GM12878 (cell line): ENCODE measurements around the gene DGKQ. TPM values are rescaled to one million over a fixed set of nuclear protein-coding genes. Genes with fewer than 3 reads are reported as not detected.
"Not testable (repeated sequence)": the region's sequence is repeated elsewhere in the genome, so short reads cannot be mapped to it uniquely, and the experiment has no call there.

Source experiments
- ATAC-seq: fragments of 200-7000 bp; cut with Tn5 transposase; 3 replicates; pipeline ENCODE4 v1.9.1; 2020; ENCODE audit warnings: mild to moderate bottlenecking, moderate library complexity
- BruUV-seq: library from RNA; stranded (reverse); fragments of 400-500 nt; replicated peaks from 2 replicates; lab custom pipeline; 2021; lab: Mats Ljungman, UMichigan
- CTCF ChIA-PET: fragments of 300-600 bp; sonication (Branson Sonifier 250); formaldehyde crosslinking; extraction: SDS; loops from one replicate; lab custom pipeline; 2021; ENCODE audit warnings: inconsistent platforms; lab: Yijun Ruan, JAX
- POLR2A ChIA-PET: fragments of 350-600 bp; formaldehyde crosslinking; extraction: SDS; loops from one replicate; lab custom pipeline; 2021; ENCODE audit warnings: inconsistent platforms; lab: Charles Lee
- RAD21 ChIA-PET: fragments of 300-600 bp; sonication (Branson Sonifier 250); formaldehyde crosslinking; loops from one replicate; lab custom pipeline; 2023; ENCODE audit warnings: antibody characterized with exemption; ENCODE audit not compliant: unreplicated experiment; lab: Charles Lee
- SMC1A ChIA-PET: fragments of 300-600 bp; sonication (Branson Sonifier 250); formaldehyde crosslinking; loops from one replicate; lab custom pipeline; 2023; ENCODE audit not compliant: unreplicated experiment, uncharacterized antibody; lab: Charles Lee
- DNase-seq: peaks from one replicate; pipeline ENCODE4 v3.0.0-alpha.2; 2011; ENCODE audit warnings: low read depth, low spot score
- FAIRE-seq: peaks from 3 replicates; lab custom pipeline; 2011; peaks lifted over from hg19 to GRCh38; lab: Jason Lieb, UNC
- H2AFZ ChIP-seq: 2 replicates; pipeline ENCODE4 v1.6.0; 2011; ENCODE audit warnings: low read depth, low read length, control low read depth; ENCODE audit not compliant: control insufficient read depth
- H3K27ac ChIP-seq: 2 replicates; pipeline ENCODE4 v1.5.1; 2011; ENCODE audit warnings: control low read depth; ENCODE audit not compliant: control insufficient read depth, insufficient read depth
- H3K27me3 ChIP-seq, 2 experiments: replicated peaks in 1 of 2; 2 replicates each; pipeline versions ENCODE4 v1.6.0 to v1.6.1; 2011; ENCODE audit warnings: low read length in 1 of 2; ENCODE audit not compliant: control insufficient read depth in 2 of 2, insufficient read depth in 2 of 2
- H3K36me3 ChIP-seq, 2 experiments: 2 replicates each; pipeline ENCODE4 v1.5.1; 2011; ENCODE audit warnings: low read length in 1 of 2; ENCODE audit not compliant: control insufficient read depth in 2 of 2, insufficient read depth in 2 of 2
- H3K4me1 ChIP-seq: 2 replicates; pipeline ENCODE4 v1.6.1; 2011; ENCODE audit warnings: mild to moderate bottlenecking, low read length, moderate library complexity, mixed read lengths; ENCODE audit not compliant: control insufficient read depth, insufficient read depth
- H3K4me2 ChIP-seq: 2 replicates; pipeline ENCODE4 v1.6.0; 2011; ENCODE audit warnings: control low read depth; ENCODE audit not compliant: control insufficient read depth, insufficient read depth
- H3K4me3 ChIP-seq: fragments of 200-600 bp; sonication (generic); 2 replicates; pipeline ENCODE4 v1.5.1; 2016
- H3K79me2 ChIP-seq: 2 replicates; pipeline ENCODE4 v1.6.0; 2011; ENCODE audit warnings: low read length; ENCODE audit not compliant: control insufficient read depth, insufficient read depth
- H3K9ac ChIP-seq: 2 replicates; pipeline ENCODE4 v1.8.0; 2011; ENCODE audit warnings: low read length, control low read depth, mixed read lengths; ENCODE audit not compliant: control insufficient read depth, insufficient read depth
- H3K9me3 ChIP-seq: replicated peaks from 3 replicates; pipeline ENCODE4 v1.5.1; 2011; ENCODE audit warnings: mild to moderate bottlenecking, low read length; ENCODE audit not compliant: control insufficient read depth, insufficient read depth
- H4K20me1 ChIP-seq: 2 replicates; pipeline ENCODE4 v1.6.0; 2011; ENCODE audit not compliant: control insufficient read depth, insufficient read depth
- BHLHE40 ChIP-seq, 2 experiments: fragments of 450-650 bp in 1 of 2; IDR thresholded peaks; 2 replicates each; pipeline ENCODE4 v1.6.1; 2011 to 2017; ENCODE audit warnings: low read depth in 2 of 2, borderline replicate concordance in 1 of 2, improper control_type of control experiment in 1 of 2, low read length in 1 of 2, mild to moderate bottlenecking in 1 of 2
- SIN3A ChIP-seq: IDR thresholded peaks from 2 replicates; pipeline ENCODE4 v1.6.1; 2012; ENCODE audit warnings: low read depth, low read length, improper control_type of control experiment
- WGBS: methylation state at CpG from one replicate; pipeline ENCODE4 v1.1.6; 2016; ENCODE audit warnings: low lambda C conversion rate; ENCODE audit not compliant: insufficient replicate concordance, insufficient coverage; ENCODE audit errors: missing lambda C conversion rate; 5-methylcytosine and 5-hydroxymethylcytosine counted together
- in situ Hi-C: fragments of 300-500 bp; cut with MboI; formaldehyde crosslinking; loops from 9 replicates; pipeline ENCODE4 v1.14.3; 2018; ENCODE audit warnings: mixed read lengths
- intact Hi-C: fragments of 100-400 bp; cut with micrococcal nuclease; formaldehyde crosslinking; loops from one replicate; pipeline ENCODE4 v1.14.2; 2022; ENCODE audit not compliant: unreplicated experiment
- polyA plus RNA-seq, 11 experiments: library from polyadenylated mRNA; depleted of rRNA in 4 of 11; unstranded in 6 of 11; stranded (reverse) in 5 of 11; fragments of >200 nt; fragmentation: Nextera tagmentation in 4 of 11; fragmentation: Illumina TruSeq in 1 of 11; extraction: Ambion mirVana in 4 of 11; extraction: Trizol in 1 of 11; gene quantifications; 1 replicate in 1 of 11; 2 replicates in 10 of 11; pipeline versions ENCODE4 v1.2.1 to v1.2.3, GENCODE V29; 2011 to 2016; ENCODE audit warnings: inconsistent platforms in 2 of 11, missing spikeins in 2 of 11, low read depth in 1 of 11
- total RNA-seq, 4 experiments: library from RNA; depleted of rRNA in 3 of 4; stranded (reverse); fragments of >200 nt in 3 of 4; fragmentation: Illumina TruSeq in 1 of 4; extraction: Trizol in 1 of 4; gene quantifications; 2 replicates each; pipeline versions ENCODE4 v1.2.1 to v1.2.3, GENCODE V29; 2013 to 2021
- TF ChIP-seq, protein P1 (sequence below): fragments of 450-650 bp; IDR thresholded peaks from 2 replicates; pipeline ENCODE4 v1.6.1; 2017; ENCODE audit warnings: low read depth, mild to moderate bottlenecking, moderate library complexity
- TF ChIP-seq, protein P2 (sequence below): fragments of 450-650 bp; IDR thresholded peaks from 2 replicates; pipeline ENCODE4 v1.6.1; 2016; ENCODE audit warnings: mild to moderate bottlenecking

The DGKQ gene
- total and polyA plus RNA-seq, 10 of the 15 experiments (the other 5 are each of a cell fraction or from before 2014, with no cell fraction given), result 0.11 to 10.5 (median 1.4) TPM

DNA sequence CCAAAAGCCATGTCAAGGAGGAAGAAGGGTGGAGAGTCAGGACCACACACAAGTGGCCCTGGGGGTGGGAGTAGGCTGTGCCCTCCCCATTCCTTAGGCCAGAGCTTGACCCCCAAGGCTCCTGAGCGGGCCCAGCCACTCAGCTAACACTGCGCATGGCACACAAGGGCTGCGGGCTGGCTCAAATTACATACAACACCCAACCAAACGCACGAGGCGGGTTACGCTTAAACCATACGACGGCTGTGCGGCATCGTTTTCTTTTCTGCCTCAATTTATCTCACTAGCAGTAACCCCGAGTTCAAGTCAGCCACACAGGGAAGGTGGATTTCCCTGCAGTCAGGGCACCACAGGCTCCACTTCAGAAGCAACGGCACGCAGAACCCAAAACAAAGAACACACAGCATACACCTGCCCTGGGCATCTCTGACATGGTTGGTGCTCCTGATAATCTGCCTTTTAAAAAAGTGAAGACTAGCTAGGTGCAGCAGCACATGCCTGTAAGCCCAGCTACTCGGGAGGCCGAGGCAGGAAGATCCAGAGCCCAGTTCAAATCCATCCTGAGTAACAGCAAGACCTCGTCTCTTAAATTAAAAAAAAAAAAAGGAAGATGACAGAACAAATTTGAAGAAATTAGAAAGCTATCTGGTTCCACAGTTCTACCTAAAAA, 44.1 kb downstream of the DGKQ start:
- ChIA-PET POLR2A (interaction anchor here (0.7 kb wide), 1 partner anchor 146 kb away, joined by 3 read pairs; no protein-coding TSS in a partner anchor), SMC1A (interaction anchor here (0.6 to 1.5 kb wide), 5 partner anchors 8 to 187 kb away, joined by 3 to 4 read pairs (median 4); no protein-coding TSS in a partner anchor), CTCF (interaction anchor here (1.3 kb wide), 1 partner anchor 58 kb away, joined by 5 read pairs; the partner anchor contains the start of gene IDUA), RAD21 (interaction anchor here (8.6 kb wide), 1 partner anchor 57 kb away, joined by 48 read pairs; the partner anchor contains the start of gene IDUA)
- ATAC-seq, result no peak
- in situ Hi-C loops, result no loop called here
- WGBS, result 97% methylated on average over 17 of the region's 17 CpGs
- FAIRE-seq, result no peak
- DNase-seq, result no peak
- H3K27ac ChIP-seq, result no peak overlapping the region
- H3K4me2 ChIP-seq, result peak overlapping the region; percentile 54; the same call in 1 of the 2 replicates
- H4K20me1 ChIP-seq, result peaks cover 12% of the 10 kb centered on the region; the same call in 1 of the 2 replicates
- peaks cover 22% of the 10 kb centered on the region for H3K4me1 ChIP-seq
- no peak overlapping the region for H2AFZ ChIP-seq
- H3K79me2 ChIP-seq, result peaks cover 61% of the 10 kb centered on the region
- peaks cover 0 to 4% of the 10 kb centered on the region in 2 experiments; a peak in 2 of 4 replicates for H3K36me3 ChIP-seq
- H3K4me3 ChIP-seq, result peak overlapping the region; percentile 49; the same call in 1 of the 2 replicates
- intact Hi-C loops, result no loop called here
- no peaks in the 10 kb centered on the region for H3K27me3 ChIP-seq
- TF ChIP-seq, protein P1, sequence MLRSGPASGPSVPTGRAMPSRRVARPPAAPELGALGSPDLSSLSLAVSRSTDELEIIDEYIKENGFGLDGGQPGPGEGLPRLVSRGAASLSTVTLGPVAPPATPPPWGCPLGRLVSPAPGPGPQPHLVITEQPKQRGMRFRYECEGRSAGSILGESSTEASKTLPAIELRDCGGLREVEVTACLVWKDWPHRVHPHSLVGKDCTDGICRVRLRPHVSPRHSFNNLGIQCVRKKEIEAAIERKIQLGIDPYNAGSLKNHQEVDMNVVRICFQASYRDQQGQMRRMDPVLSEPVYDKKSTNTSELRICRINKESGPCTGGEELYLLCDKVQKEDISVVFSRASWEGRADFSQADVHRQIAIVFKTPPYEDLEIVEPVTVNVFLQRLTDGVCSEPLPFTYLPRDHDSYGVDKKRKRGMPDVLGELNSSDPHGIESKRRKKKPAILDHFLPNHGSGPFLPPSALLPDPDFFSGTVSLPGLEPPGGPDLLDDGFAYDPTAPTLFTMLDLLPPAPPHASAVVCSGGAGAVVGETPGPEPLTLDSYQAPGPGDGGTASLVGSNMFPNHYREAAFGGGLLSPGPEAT, result no peak
- no peak for TF ChIP-seq SIN3A
- no peak for TF ChIP-seq BHLHE40 (IDR thresholded peaks at IDR 0.05; ENCODE audit: borderline replicate concordance in 1 of 2, low read depth in 2 of 2, low read length in 1 of 2)
- TF ChIP-seq, protein P2, sequence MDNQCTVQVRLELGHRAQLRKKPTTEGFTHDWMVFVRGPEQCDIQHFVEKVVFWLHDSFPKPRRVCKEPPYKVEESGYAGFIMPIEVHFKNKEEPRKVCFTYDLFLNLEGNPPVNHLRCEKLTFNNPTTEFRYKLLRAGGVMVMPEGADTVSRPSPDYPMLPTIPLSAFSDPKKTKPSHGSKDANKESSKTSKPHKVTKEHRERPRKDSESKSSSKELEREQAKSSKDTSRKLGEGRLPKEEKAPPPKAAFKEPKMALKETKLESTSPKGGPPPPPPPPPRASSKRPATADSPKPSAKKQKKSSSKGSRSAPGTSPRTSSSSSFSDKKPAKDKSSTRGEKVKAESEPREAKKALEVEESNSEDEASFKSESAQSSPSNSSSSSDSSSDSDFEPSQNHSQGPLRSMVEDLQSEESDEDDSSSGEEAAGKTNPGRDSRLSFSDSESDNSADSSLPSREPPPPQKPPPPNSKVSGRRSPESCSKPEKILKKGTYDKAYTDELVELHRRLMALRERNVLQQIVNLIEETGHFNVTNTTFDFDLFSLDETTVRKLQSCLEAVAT, result peak; percentile 76; the same call in 1 of the 2 replicates
- peak overlapping the region; percentile 19; the same call in 1 of the 2 replicates for H3K9ac ChIP-seq
- no peaks in the 10 kb centered on the region for H3K9me3 ChIP-seq
- BruUV-seq, result no TSS peak

DNA sequence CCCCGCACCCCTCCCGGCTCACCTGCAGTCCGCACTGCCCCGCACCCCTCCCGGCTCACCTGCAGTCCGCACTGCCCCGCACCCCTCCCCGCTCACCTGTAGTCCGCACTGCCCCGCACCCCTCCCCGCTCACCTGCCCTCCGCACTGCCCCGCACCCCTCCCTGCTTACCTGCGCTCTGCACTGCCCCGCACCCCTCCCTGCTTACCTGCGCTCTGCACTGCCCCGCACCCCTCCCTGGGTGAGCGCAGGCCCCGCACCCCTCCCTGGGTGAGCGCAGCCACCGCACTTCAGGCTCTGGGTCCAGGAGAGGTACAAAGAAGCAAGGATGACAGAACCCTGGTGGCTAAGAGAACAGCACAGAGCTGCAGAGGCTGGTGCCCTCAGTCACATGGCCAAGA, 45.8 kb downstream of the DGKQ start:
- DNase-seq, FAIRE-seq, H3K9me3 ChIP-seq, CTCF ChIA-PET, in situ Hi-C loops, BruUV-seq, H3K9ac ChIP-seq, H3K36me3 ChIP-seq, H3K4me3 ChIP-seq, H3K4me2 ChIP-seq, H2AFZ ChIP-seq, ATAC-seq, RAD21 ChIA-PET, H3K27ac ChIP-seq, H3K27me3 ChIP-seq, SMC1A ChIA-PET, intact Hi-C loops: not testable (repeated sequence)
- Histone ChIP-seq H3K79me2 (peaks cover 75% of the 10 kb centered on the region), H3K4me1 (peaks cover 37% of the 10 kb centered on the region), H4K20me1 (peaks cover 13% of the 10 kb centered on the region)
- POLR2A ChIA-PET, result interaction anchor here (0.6 kb wide), 1 partner anchor 805 kb away, joined by 3 read pairs; no protein-coding TSS in a partner anchor
- 93% methylated on average over 6 of the region's 21 CpGs for WGBS
